HG03342 (cell line): ENCODE measurements around the gene TRIM32.
"Not testable (repeated sequence)": the region's sequence is repeated elsewhere in the genome, so short reads cannot be mapped to it uniquely, and the experiment has no call there.

Source experiments
- ATAC-seq: cut with Tn5 transposase; IDR thresholded peaks from one replicate; pipeline ENCODE4 v1.9.1; 2021; ENCODE audit warnings: mild to moderate bottlenecking, moderate library complexity; ENCODE audit not compliant: unreplicated experiment

The TRIM32 gene

GRCh38 chr9:116673375-116673774, 13.7 kb upstream of the TRIM32 start:
- ATAC-seq, result no peak

- no peak for ATAC-seq
These were observed 12.7 kb upstream of the TRIM32 start for GRCh38 chr9:116674210-116674980.

- no peak for ATAC-seq
These were observed 3.6 kb upstream of the TRIM32 start for GRCh38 chr9:116683535-116683934.

GRCh38 chr9:116685166-116685565, 1.9 kb upstream of the TRIM32 start:
- ATAC-seq, result no peak

- ATAC-seq, result no peak
These were observed 970 bp upstream of the TRIM32 start for GRCh38 chr9:116686135-116686534.

- ATAC-seq, result peak; percentile 46
These were observed 422 bp upstream of the TRIM32 start for GRCh38 chr9:116686693-116687073.

GRCh38 chr9:116687754-116688135, 640 bp downstream of the TRIM32 start:
- ATAC-seq, result peak; percentile 3

GRCh38 chr9:116688806-116689485, 1.8 kb downstream of the TRIM32 start:
- no peak for ATAC-seq

- ATAC-seq, result no peak
These were observed 2.5 kb downstream of the TRIM32 start for GRCh38 chr9:116689486-116690032.

- not testable (repeated sequence) for ATAC-seq
These were observed 3.7 kb downstream of the TRIM32 start for GRCh38 chr9:116690805-116691204.

- ATAC-seq, result no peak
These were observed 4.5 kb downstream of the TRIM32 start for GRCh38 chr9:116691607-116692006.

GRCh38 chr9:116692616-116693015, 5.5 kb downstream of the TRIM32 start:
- no peak for ATAC-seq

GRCh38 chr9:116693233-116693731, 6.2 kb downstream of the TRIM32 start:
- ATAC-seq, result peak; percentile 34

- ATAC-seq, result no peak
These were observed 7.7 kb downstream of the TRIM32 start for GRCh38 chr9:116694785-116695291.

- no peak for ATAC-seq
These were observed 8.3 kb downstream of the TRIM32 start for GRCh38 chr9:116695438-116695837.

GRCh38 chr9:116697362-116697761, 10.3 kb downstream of the TRIM32 start:
- no peak for ATAC-seq

- ATAC-seq, result no peak
These were observed 10.8 kb downstream of the TRIM32 start for GRCh38 chr9:116697887-116698286.

- no peak for ATAC-seq
These were observed 13.2 kb downstream of the TRIM32 start for GRCh38 chr9:116700279-116700678.

- no peak for ATAC-seq
These were observed 14.1 kb downstream of the TRIM32 start for GRCh38 chr9:116700882-116701865.

GRCh38 chr9:116701940-116702642, 15.0 kb downstream of the TRIM32 start:
- ATAC-seq, result no peak
